LNCAP (cell line): ENCODE data around the gene PDE9A.

Experiments used
- CTCF ChIP-seq: fragments of 450-650 bp; IDR thresholded peaks from 2 replicates; pipeline ENCODE4 v1.5.1; 2017; ENCODE audit warnings: mild to moderate bottlenecking

PDE9A gene

GRCh38 chr21:42632771-42633690 lies 20.4 kb upstream of the PDE9A start:
- TF ChIP-seq CTCF: no peak

GRCh38 chr21:42633858-42634257 lies 19.6 kb upstream of the PDE9A start:
- no peak for TF ChIP-seq CTCF

- TF ChIP-seq CTCF: no peak
These were observed 17.4 kb upstream of the PDE9A start for GRCh38 chr21:42635848-42636519.

- TF ChIP-seq CTCF: no peak
These were observed 16.7 kb upstream of the PDE9A start for GRCh38 chr21:42636520-42637266.

- TF ChIP-seq CTCF: no peak
These were observed 16.0 kb upstream of the PDE9A start for GRCh38 chr21:42637267-42638041.

- no peak for TF ChIP-seq CTCF
These were observed 15.1 kb upstream of the PDE9A start for GRCh38 chr21:42638266-42638863.
